NCI-H1417 (cell line): ENCODE results near the gene TLCD3B.

ENCODE experiments used
- DNase-seq, 3 experiments: peaks; one replicate each; lab custom pipeline; 2025; lab: John Stamatoyannopoulos, UW

Gene TLCD3B

GRCh38 chr16:30030841-30031413 lies at the start of gene TLCD3B:
TSS of gene TLCD3B (minus strand) at chr16:30031271. CDS start at chr16:30030527, 744 bp downstream.
- DNase-seq, result peak in 2 of 3 experiments; percentile 55 to 81

- DNase-seq, result no peak
Observed at GRCh38 chr16:30079480-30079879, 48.4 kb upstream of the TLCD3B start.

- DNase-seq, result no peak
Observed at GRCh38 chr16:30078744-30079143, 47.7 kb upstream of the TLCD3B start.

- no peak for DNase-seq
Observed at GRCh38 chr16:30077656-30078055, 46.6 kb upstream of the TLCD3B start.

GRCh38 chr16:30076276-30076791 lies 45.3 kb upstream of the TLCD3B start:
- no peak for DNase-seq

GRCh38 chr16:30075503-30076275 lies 44.6 kb upstream of the TLCD3B start, which contains the start of gene PPP4C:
TSS of gene PPP4C (plus strand) at chr16:30075994. CDS start at chr16:30076378, 384 bp downstream.
- DNase-seq, result peak; percentile 67 to 90 (median 84)

- no peak for DNase-seq
Observed at GRCh38 chr16:30070490-30070889, 39.4 kb upstream of the TLCD3B start.

GRCh38 chr16:30069611-30070462 lies 38.8 kb upstream of the TLCD3B start:
- DNase-seq, result peak in 1 of 3 experiments; percentile 46

- DNase-seq, result peak in 1 of 3 experiments; percentile 45
Observed at GRCh38 chr16:30068750-30069610, 37.9 kb upstream of the TLCD3B start.

- DNase-seq, result no peak
Observed at GRCh38 chr16:30068333-30068732, 37.3 kb upstream of the TLCD3B start.

- DNase-seq, result no peak
Observed at GRCh38 chr16:30067584-30067916, 36.5 kb upstream of the TLCD3B start.

GRCh38 chr16:30066761-30067583 lies 35.9 kb upstream of the TLCD3B start:
- peak in 1 of 3 experiments; percentile 49 for DNase-seq

GRCh38 chr16:30065943-30066760 lies 35.1 kb upstream of the TLCD3B start:
- peak in 2 of 3 experiments; percentile 63 to 83 for DNase-seq

GRCh38 chr16:30065102-30065942 lies 34.3 kb upstream of the TLCD3B start, which contains the start of gene ALDOA:
TSS of gene ALDOA (plus strand) at chr16:30065760. CDS start at chr16:30066898, 1,138 bp downstream.
- peak; percentile 91 to 98 (median 98) for DNase-seq

GRCh38 chr16:30064729-30065101 lies 33.6 kb upstream of the TLCD3B start:
- no peak for DNase-seq

GRCh38 chr16:30063893-30064728 lies 33.0 kb upstream of the TLCD3B start:
- peak; percentile 43 to 91 (median 85) for DNase-seq

- no peak for DNase-seq
Observed at GRCh38 chr16:30063278-30063892, 32.3 kb upstream of the TLCD3B start.
